ENCODE results near the gene SMPD3. TPM values are rescaled to one million over a fixed set of nuclear protein-coding genes. Genes with fewer than 3 reads are reported as not detected.

The SMPD3 gene
- total RNA-seq, 1 donor from 2014 or later = not detected

DNA sequence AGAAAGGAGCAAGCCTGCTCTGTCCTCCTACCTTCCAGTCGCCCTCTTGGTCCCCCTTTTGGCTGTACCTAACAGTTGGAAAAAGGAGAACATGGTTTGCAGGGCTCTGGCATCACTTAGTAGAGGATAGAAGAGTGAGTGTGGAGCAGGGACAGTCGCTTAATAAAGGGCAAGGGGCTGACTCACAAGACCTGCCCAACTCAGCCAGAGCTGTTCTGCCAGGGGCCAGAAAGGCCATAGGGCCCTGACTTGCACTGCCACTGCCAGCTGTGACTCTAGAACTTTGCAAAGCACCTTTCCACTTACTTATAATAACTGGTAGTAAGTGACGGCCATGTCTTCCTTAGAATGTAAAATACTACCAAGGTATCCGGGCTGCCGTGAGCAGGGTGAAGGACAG lies 124.0 kb downstream of the SMPD3 start:
- no peaks in the 10 kb centered on the region for H3K27me3 ChIP-seq (ENCODE audit: control insufficient read depth, insufficient read depth, low read length)
- DNase-seq (ENCODE audit: low read depth) (no peak), FAIRE-seq (no peak)
- H3K36me3 ChIP-seq (ENCODE audit: control insufficient read depth, insufficient read depth, low read length) = peaks cover 5% of the 10 kb centered on the region
- no peak overlapping the region for H3K4me3 ChIP-seq (ENCODE audit: low read depth, low read length)
- TF ChIP-seq, protein P1, sequence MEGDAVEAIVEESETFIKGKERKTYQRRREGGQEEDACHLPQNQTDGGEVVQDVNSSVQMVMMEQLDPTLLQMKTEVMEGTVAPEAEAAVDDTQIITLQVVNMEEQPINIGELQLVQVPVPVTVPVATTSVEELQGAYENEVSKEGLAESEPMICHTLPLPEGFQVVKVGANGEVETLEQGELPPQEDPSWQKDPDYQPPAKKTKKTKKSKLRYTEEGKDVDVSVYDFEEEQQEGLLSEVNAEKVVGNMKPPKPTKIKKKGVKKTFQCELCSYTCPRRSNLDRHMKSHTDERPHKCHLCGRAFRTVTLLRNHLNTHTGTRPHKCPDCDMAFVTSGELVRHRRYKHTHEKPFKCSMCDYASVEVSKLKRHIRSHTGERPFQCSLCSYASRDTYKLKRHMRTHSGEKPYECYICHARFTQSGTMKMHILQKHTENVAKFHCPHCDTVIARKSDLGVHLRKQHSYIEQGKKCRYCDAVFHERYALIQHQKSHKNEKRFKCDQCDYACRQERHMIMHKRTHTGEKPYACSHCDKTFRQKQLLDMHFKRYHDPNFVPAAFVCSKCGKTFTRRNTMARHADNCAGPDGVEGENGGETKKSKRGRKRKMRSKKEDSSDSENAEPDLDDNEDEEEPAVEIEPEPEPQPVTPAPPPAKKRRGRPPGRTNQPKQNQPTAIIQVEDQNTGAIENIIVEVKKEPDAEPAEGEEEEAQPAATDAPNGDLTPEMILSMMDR (IDR thresholded peaks at IDR 0.05; ENCODE audit: insufficient read depth, low read length, severe bottlenecking) = no peak

DNA sequence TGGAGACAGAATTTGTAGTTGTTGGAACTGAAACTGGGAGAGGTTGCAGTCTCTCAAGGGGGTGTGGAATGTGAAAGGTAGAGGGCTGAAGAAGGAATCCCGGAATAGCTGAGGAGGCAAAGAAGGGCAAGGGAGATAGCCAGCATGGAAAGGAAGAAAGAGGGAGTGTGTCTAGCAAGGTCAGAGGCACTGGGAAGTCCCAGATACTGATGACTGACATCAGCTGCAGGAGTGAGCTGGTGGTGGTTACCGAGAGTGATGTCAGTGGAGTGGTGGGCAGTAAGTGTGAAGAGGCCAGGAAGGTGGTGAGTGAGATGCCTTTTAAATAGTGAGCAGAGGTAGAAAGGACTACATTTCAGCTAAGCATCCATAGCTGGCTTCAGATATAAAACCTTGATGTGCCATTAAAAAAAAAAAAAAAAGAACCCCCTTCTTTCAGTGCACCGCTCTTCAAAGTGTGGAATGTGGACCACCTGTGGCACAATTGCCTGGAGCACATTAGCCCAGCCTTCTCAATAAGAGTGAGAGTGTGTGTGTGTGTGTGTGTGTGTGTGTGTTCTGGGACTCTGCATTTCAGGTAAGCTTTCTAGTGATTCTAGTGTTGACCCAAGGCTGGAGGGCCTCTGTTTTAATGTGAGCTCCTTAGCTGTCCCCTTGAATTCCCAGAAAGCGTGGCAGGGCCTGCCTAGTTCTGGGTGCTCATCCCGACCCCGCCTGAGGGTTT lies 129.0 kb downstream of the SMPD3 start:
- DNase-seq (ENCODE audit: low read depth) (no peak), FAIRE-seq (no peak)
- H3K27me3 ChIP-seq (ENCODE audit: control insufficient read depth, insufficient read depth, low read length) = no peaks in the 10 kb centered on the region
- TF ChIP-seq, protein P1 (IDR thresholded peaks at IDR 0.05; ENCODE audit: insufficient read depth, low read length, severe bottlenecking) = no peak
- no peak overlapping the region for H3K4me3 ChIP-seq (ENCODE audit: low read depth, low read length)
- H3K36me3 ChIP-seq (ENCODE audit: control insufficient read depth, insufficient read depth, low read length) = peaks cover 10% of the 10 kb centered on the region

DNA sequence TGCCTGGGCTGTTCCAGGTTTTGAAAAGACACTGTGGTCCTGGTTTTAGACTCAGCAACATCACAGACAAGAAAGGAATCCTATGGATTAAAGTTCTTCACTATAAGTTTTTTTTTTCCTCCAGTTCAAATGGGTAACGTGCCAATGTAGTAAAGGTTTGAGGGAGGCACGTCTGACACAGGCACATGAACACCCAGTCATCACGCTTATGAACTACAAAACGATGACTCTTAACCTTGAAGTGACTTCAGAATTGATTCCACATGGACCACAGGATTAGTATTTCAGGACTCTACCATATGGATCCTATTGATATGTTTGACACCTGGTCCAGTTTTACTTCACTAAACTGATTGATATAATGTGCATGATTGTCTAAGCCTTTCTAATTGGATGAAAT lies 135.2 kb downstream of the SMPD3 start:
- TF ChIP-seq, protein P1 (IDR thresholded peaks at IDR 0.05; ENCODE audit: insufficient read depth, low read length, severe bottlenecking) = no peak
- no peak for FAIRE-seq
- H3K4me3 ChIP-seq (ENCODE audit: low read depth, low read length) = no peak overlapping the region

DNA sequence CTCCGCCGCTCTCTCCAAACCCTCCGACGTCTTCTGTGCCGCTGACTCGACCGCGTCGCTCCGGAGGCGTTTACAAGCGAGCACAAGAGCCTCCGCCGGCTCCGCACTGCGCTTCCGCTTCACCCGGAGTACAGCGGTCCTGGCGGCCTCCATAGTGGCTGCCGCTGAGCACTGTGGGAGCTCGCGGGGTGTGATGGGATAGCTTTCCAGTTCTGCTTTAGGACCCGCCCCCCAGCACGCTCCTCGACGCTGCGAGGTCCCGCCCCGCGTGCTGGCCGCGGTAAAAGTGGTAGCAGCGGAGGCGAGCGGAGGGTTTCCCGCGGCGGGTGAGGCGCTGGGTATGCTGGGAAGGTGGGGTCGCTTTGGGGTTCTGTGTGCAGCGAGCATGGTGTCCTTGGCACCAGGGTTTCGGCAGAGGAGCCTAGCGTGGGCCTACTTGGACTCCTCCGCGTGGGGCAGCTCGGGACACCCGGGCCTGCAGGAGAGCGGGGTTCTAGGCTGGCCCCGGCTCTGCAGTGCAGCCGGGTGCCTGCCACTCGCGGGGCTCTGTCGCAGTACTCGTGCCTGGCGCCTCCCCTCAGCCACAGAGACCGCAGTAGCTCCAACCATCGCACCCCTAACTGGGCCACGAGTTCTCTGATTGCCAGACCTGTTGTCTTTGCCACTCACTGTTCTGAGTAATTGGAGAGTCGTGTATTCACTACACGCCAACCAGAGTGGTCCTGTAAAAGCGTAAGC lies 137.4 kb downstream of the SMPD3 start, which contains the start of the genes PRMT7 and SLC7A6OS:
Gene PRMT7 (plus strand): TSS at position 246 of the 738 bp plus-strand sequence. CDS start 4,961 bp downstream, outside the sequence.
Gene SLC7A6OS (minus strand): TSS at position 173 of the 738 bp plus-strand sequence. CDS start 20 bp downstream, at position 153.
- TF ChIP-seq, protein P1 (IDR thresholded peaks at IDR 0.05; ENCODE audit: insufficient read depth, low read length, severe bottlenecking) = peak; percentile 10
- DNase-seq (ENCODE audit: low read depth) (peak; percentile 84), FAIRE-seq (no peak)
- Histone ChIP-seq H3K27me3 (ENCODE audit: control insufficient read depth, insufficient read depth, low read length) (no peaks in the 10 kb centered on the region), H3K36me3 (ENCODE audit: control insufficient read depth, insufficient read depth, low read length) (peaks cover 9% of the 10 kb centered on the region), H3K4me3 (ENCODE audit: low read depth, low read length) (peak within 1 kb of the TSS; percentile 76)

More for the DNA sequence above, 135.2 kb downstream of the SMPD3 start:
- no peak for DNase-seq (ENCODE audit: low read depth)
- Histone ChIP-seq H3K27me3 (ENCODE audit: control insufficient read depth, insufficient read depth, low read length) (no peaks in the 10 kb centered on the region), H3K36me3 (ENCODE audit: control insufficient read depth, insufficient read depth, low read length) (peaks cover 5% of the 10 kb centered on the region)

DNA sequence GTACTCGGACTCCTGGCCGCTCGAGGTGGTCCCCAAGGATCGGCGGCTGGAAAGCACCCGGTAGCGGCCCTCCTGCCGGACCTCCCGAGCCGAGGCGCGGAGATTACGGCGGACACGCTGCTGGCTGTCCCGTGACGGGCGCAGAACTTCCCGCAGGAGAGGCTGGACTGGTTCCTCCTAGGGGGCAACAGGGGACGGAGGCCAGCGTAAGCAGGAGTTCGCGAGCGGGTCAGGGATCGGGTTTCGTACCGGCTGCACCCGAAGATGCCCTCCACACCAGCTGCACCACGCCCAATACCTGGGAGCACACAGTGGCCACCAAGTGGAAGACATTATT lies 137.9 kb downstream of the SMPD3 start:
- peaks cover 7% of the 10 kb centered on the region for H3K36me3 ChIP-seq (ENCODE audit: control insufficient read depth, insufficient read depth, low read length)
- FAIRE-seq = no peak
- no peak for DNase-seq (ENCODE audit: low read depth)
- TF ChIP-seq, protein P1 (IDR thresholded peaks at IDR 0.05; ENCODE audit: insufficient read depth, low read length, severe bottlenecking) = no peak
- H3K27me3 ChIP-seq (ENCODE audit: control insufficient read depth, insufficient read depth, low read length) = no peaks in the 10 kb centered on the region
- peak overlapping the region; percentile 76 for H3K4me3 ChIP-seq (ENCODE audit: low read depth, low read length)

Measured in bronchial epithelial cell (primary cell).